Upper lobe of left lung (tissue), 4 donors: Measurements from ENCODE around the gene FAT2.

ENCODE experiments used
- EP300 ChIP-seq, 4 donors: sonication (generic); formaldehyde crosslinking; IDR thresholded peaks; one replicate each; pipeline ENCODE4 v1.5.1; 2017; ENCODE audit warnings: antibody characterized with exemption in 4 of 4, control low read depth in 2 of 4
- POLR2A ChIP-seq, 4 donors: fragments of 450-650 bp; IDR thresholded peaks; one replicate each; pipeline ENCODE4 v1.5.1; 2016 to 2017; ENCODE audit warnings: antibody characterized with exemption in 4 of 4, mild to moderate bottlenecking in 2 of 4
- POLR2AphosphoS5 ChIP-seq, 2 donors: sonication (generic); formaldehyde crosslinking; IDR thresholded peaks; one replicate each; pipeline ENCODE4 v1.5.1; 2017; ENCODE audit warnings: antibody characterized with exemption in 2 of 2
- TF ChIP-seq, protein P1 (sequence below), 6 experiments: fragments of 450-650 bp in 4 of 6; fragments of 200-600 bp in 2 of 6; sonication (generic) in 2 of 6; IDR thresholded peaks; one replicate each; pipeline ENCODE4 v1.5.1; 2016 to 2019; ENCODE audit warnings: antibody characterized with exemption in 6 of 6

DNA sequence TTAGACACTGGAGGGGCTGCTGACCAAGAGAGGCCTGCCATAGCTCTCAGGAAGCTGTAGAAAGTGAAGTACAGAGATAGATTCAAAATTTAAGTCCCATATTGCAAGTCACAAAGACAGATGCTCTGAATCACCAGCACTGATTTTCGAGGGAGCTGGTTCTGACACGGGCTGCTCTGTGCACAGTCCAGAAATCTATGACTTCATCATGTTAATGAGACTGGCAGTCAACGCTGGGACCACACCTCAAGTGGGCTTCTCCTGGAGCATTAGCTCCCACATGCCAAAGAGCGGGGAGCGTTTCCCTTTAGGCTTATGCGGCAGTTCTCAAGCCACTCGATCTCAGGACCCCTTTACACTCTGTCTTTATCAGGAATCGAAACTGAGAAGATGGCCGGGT lies 34.2 kb upstream of the FAT2 start:
- TF ChIP-seq POLR2A (IDR thresholded peaks at IDR 0.05) (no peak), POLR2AphosphoS5 (IDR thresholded peaks at IDR 0.05) (no peak), EP300 (IDR thresholded peaks at IDR 0.05) (no peak)
- TF ChIP-seq, protein P1, sequence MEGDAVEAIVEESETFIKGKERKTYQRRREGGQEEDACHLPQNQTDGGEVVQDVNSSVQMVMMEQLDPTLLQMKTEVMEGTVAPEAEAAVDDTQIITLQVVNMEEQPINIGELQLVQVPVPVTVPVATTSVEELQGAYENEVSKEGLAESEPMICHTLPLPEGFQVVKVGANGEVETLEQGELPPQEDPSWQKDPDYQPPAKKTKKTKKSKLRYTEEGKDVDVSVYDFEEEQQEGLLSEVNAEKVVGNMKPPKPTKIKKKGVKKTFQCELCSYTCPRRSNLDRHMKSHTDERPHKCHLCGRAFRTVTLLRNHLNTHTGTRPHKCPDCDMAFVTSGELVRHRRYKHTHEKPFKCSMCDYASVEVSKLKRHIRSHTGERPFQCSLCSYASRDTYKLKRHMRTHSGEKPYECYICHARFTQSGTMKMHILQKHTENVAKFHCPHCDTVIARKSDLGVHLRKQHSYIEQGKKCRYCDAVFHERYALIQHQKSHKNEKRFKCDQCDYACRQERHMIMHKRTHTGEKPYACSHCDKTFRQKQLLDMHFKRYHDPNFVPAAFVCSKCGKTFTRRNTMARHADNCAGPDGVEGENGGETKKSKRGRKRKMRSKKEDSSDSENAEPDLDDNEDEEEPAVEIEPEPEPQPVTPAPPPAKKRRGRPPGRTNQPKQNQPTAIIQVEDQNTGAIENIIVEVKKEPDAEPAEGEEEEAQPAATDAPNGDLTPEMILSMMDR (IDR thresholded peaks at IDR 0.05) = no peak
